ENCODE measurements around the gene BAG3. TPM values are rescaled to one million over a fixed set of nuclear protein-coding genes. Genes with fewer than 3 reads are reported as not detected.

Gene BAG3
- total RNA-seq, 1 donor from 2014 or later, result 59.7 TPM

Other genes with a start within 250 kb of the BAG3 start
- gene RGS10, start 108.7 kb upstream of the BAG3 start, total RNA-seq, result 33.9 TPM
- 90.8 TPM for gene TIAL1, start 54.4 kb upstream of the BAG3 start, total RNA-seq
- gene INPP5F, start 74.7 kb downstream of the BAG3 start, total RNA-seq, result 7.6 TPM
- 36.8 TPM for gene MCMBP, start 221.5 kb downstream of the BAG3 start, total RNA-seq
- gene SEC23IP, start 241.3 kb downstream of the BAG3 start, total RNA-seq, result 30.8 TPM

Data from esophagus mucosa (tissue), 1 donor.